GM06990 (cell line): ENCODE data around the gene TM4SF20.
A peak's percentile ranks its signal among the peaks of the same experiment; 100 is the strongest.
"Not testable (repeated sequence)": the region's sequence is repeated elsewhere in the genome, so short reads cannot be mapped to it uniquely, and the experiment has no call there.

Source experiments
- DNase-seq: peaks from one replicate; pipeline ENCODE4 v3.0.0-alpha.2; 2011; ENCODE audit not compliant: insufficient read length; ENCODE audit errors: extremely low read depth
- H3K27me3 ChIP-seq: replicated peaks from 2 replicates; pipeline ENCODE4 v1.6.0; 2011; ENCODE audit warnings: low read length; ENCODE audit not compliant: control insufficient read depth, insufficient read depth
- H3K36me3 ChIP-seq: 2 replicates; pipeline ENCODE4 v1.5.1; 2011; ENCODE audit warnings: low read length; ENCODE audit not compliant: control insufficient read depth, insufficient read depth
- H3K4me3 ChIP-seq: replicated peaks from 2 replicates; pipeline ENCODE4 v1.5.1; 2011; ENCODE audit warnings: low read depth, mild to moderate bottlenecking, control low read depth, low read length
- TF ChIP-seq, protein P1 (sequence below): IDR thresholded peaks from 2 replicates; pipeline ENCODE4 v1.5.1; 2011; ENCODE audit warnings: low read length, control low read depth, mild to moderate bottlenecking, inconsistent platforms; ENCODE audit not compliant: insufficient read depth, poor library complexity, severe bottlenecking

Gene TM4SF20

DNA sequence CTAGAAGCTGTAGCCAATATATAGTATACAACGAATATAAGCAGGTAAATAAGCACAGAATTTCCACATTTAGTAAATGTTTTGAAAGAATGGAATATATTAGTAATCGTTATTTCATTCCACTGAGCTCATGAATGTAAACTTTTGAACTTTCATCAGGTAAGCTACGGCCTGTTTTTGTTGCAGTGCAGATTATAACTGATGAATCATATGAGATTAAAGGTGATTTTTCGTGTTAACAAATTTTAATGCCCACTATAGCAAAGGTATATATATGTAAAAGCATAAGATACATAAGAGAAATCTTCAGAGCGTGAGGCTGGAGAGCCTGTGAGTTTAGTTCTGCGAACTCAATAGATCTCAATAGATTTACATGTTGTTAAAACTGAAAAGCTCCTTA lies 7.5 kb upstream of the TM4SF20 start:
- Histone ChIP-seq H3K36me3 (no peaks in the 10 kb centered on the region), H3K27me3 (no peaks in the 10 kb centered on the region), H3K4me3 (no peak overlapping the region)
- TF ChIP-seq, protein P1, sequence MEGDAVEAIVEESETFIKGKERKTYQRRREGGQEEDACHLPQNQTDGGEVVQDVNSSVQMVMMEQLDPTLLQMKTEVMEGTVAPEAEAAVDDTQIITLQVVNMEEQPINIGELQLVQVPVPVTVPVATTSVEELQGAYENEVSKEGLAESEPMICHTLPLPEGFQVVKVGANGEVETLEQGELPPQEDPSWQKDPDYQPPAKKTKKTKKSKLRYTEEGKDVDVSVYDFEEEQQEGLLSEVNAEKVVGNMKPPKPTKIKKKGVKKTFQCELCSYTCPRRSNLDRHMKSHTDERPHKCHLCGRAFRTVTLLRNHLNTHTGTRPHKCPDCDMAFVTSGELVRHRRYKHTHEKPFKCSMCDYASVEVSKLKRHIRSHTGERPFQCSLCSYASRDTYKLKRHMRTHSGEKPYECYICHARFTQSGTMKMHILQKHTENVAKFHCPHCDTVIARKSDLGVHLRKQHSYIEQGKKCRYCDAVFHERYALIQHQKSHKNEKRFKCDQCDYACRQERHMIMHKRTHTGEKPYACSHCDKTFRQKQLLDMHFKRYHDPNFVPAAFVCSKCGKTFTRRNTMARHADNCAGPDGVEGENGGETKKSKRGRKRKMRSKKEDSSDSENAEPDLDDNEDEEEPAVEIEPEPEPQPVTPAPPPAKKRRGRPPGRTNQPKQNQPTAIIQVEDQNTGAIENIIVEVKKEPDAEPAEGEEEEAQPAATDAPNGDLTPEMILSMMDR = no peak
- no peak for DNase-seq

DNA sequence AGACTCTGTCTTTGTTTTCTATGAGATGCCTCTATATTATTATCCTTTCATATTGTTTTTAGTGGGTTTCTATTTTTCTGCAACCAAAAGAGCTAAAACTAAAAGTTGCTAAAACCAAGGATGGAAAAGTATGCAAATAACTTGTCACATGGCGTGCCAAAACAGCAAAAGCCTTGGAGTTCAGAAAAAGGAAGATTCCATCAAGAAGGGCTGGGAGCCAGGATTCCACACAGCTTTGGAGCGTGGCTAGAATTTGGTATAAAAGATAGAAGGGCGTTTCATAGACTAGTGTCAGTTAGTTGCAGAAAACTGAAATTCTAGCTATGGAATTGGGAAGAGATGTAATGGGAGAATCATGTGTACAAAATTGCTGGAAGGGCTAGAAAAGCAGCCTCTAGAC lies 4.6 kb upstream of the TM4SF20 start:
- no peaks in the 10 kb centered on the region for H3K36me3 ChIP-seq
- TF ChIP-seq, protein P1 = no peak
- H3K27me3 ChIP-seq = no peaks in the 10 kb centered on the region
- no peak overlapping the region for H3K4me3 ChIP-seq
- DNase-seq = no peak

DNA sequence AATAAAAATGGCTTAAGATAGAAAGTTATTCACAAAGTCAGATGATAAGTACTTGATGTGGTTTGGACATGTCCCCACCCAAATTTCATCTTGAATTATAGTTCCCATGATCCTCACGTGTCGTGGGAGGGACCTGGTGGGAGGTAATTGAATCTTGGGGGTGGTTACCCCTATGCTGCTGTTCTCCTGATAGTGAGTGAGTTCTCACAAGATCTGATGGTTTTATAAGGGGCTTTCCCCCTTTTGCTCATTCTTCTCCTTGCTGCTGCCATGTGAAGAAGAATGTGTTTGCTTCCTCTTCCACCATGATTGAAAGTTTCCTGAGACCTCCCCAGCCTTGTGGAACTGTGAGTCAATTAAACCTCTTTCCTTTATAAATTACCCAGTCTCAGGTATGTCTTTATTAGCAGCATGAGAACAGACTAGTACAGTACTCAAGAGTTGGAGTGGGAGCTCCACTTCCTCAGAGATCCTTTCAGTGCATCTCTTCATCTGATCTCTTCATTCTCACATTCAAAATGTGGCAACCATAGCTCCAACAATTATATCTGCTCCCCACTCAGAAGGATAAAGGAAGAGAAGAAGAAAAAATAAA lies 3.2 kb upstream of the TM4SF20 start:
- not testable (repeated sequence) for DNase-seq, H3K36me3 ChIP-seq, H3K4me3 ChIP-seq, H3K27me3 ChIP-seq

DNA sequence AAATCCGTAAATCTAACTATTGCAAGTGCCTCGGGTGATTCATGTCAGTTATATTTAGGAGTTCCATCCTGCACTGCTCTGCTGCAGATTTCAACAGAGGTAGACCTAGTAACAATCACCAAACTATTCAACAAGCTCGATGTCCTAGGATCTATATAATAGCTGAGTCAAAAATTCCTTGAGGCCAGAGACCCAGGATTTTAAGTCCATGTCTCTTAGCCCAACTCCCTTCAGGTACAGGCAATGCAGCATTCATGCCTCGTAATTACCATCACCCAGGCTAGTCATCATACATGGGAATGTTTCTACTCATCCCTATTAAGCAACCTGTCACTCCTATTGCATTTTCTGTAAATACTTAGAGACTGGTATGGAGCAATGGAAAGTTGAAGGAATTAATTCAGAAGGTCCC lies 729 bp downstream of the TM4SF20 start:
- H3K4me3 ChIP-seq = no peak overlapping the region
- no peaks in the 10 kb centered on the region for H3K36me3 ChIP-seq
- TF ChIP-seq, protein P1 = no peak
- DNase-seq = no peak
- H3K27me3 ChIP-seq = no peaks in the 10 kb centered on the region

DNA sequence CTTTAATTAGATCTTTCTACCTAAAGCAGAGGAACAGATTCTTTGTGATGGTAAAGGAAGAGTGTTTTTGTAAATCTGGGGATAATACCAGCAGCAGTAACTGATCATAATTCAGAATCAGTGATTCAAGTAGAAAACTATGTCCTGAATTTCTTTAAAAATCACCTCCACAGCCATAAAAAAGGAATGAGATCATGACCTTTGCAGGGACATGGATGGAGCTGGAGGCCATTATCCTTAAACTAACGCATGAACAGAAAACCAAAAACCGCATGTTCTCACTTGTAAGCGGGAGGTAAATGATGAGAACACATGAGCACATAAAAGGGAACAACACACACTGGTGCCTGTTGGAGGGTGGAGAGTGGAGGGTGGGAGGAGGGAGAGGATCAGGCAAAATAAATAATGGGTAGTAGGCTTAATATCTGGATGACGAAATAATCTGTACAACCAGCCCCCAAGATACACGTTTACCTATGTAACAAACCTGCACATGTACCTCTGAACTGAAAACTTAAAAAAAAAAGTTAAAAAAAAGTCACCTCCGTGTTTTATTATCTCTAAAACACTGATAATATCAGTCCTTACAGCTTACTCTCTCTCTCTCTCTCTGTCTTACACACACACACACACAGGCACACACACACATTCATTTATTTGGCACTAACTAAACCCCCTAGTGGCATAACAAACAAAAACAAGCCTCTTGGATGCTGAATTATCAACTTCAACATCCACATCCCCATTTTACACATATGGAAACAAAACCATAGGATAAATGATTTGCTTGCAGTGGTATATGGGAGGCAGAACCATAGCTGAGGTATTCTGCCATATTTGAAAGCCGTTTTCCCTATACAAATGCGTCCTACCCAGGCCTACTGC lies 1.4 kb downstream of the TM4SF20 start:
- no peaks in the 10 kb centered on the region for H3K27me3 ChIP-seq
- DNase-seq = no peak
- TF ChIP-seq, protein P1 = peak; percentile 1
- H3K4me3 ChIP-seq = no peak overlapping the region
- no peaks in the 10 kb centered on the region for H3K36me3 ChIP-seq

DNA sequence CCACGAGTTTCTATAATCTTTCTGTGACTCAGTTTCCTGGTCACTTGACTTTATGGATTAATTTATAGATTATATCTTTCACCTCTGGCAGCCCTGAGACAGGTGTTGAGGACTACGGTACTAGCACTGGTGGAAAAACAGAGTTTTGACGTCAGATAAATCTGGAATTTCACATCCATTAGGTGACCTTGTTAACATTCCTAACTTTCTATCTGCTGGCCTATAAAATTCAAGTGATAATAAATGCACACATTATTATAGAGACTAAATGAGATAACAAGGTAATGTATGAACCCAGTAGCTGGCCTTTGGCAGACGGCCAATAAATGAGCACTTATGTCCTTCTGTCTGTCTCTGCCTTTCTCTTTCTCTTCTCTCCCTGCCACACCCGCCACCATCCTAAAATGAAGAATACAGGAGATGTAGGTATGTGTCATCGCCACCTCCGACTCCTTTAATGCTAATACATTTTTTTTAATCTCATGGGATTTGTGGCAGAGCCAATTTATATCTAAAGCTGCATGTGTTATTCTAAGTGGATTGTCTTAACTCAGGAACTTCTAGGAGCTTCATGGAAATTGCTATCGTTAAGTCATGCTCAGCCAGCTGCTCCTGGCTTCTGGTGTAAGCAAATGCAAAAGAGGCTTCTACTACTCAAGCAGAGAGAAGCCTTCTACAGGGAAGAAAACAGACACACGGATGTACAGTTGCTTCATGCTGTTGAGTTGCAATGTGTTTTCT lies 2.3 kb downstream of the TM4SF20 start:
- no peak for DNase-seq
- Histone ChIP-seq H3K27me3 (no peaks in the 10 kb centered on the region), H3K4me3 (no peak overlapping the region), H3K36me3 (no peaks in the 10 kb centered on the region)
- TF ChIP-seq, protein P1 = no peak
